ENCODE data around the gene ARAP3.
"Not testable (repeated sequence)": the region's sequence is repeated elsewhere in the genome, so short reads cannot be mapped to it uniquely, and the experiment has no call there.

GRCh38 chr5:141609921-141610320, 72.1 kb downstream of the ARAP3 start:
- not testable (repeated sequence) for TF ChIP-seq EZH2 (IDR thresholded peaks at IDR 0.05; ENCODE audit: low read length)
- TF ChIP-seq, protein P1, sequence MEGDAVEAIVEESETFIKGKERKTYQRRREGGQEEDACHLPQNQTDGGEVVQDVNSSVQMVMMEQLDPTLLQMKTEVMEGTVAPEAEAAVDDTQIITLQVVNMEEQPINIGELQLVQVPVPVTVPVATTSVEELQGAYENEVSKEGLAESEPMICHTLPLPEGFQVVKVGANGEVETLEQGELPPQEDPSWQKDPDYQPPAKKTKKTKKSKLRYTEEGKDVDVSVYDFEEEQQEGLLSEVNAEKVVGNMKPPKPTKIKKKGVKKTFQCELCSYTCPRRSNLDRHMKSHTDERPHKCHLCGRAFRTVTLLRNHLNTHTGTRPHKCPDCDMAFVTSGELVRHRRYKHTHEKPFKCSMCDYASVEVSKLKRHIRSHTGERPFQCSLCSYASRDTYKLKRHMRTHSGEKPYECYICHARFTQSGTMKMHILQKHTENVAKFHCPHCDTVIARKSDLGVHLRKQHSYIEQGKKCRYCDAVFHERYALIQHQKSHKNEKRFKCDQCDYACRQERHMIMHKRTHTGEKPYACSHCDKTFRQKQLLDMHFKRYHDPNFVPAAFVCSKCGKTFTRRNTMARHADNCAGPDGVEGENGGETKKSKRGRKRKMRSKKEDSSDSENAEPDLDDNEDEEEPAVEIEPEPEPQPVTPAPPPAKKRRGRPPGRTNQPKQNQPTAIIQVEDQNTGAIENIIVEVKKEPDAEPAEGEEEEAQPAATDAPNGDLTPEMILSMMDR (optimal IDR thresholded peaks at IDR 0.05 in 1 of 3, IDR thresholded peaks at IDR 0.05 in 1 of 3, conservative IDR thresholded peaks at IDR 0.05 in 1 of 3; ENCODE audit: extremely low read depth in 1 of 3, insufficient read depth in 2 of 3, low read length in 3 of 3): not testable (repeated sequence)

Data from keratinocyte (primary cell).